ENCODE results near the gene RPS17. TPM values are rescaled to one million over a fixed set of nuclear protein-coding genes. Genes with fewer than 3 reads are reported as not detected.

The RPS17 gene
- total and polyA plus RNA-seq, 7 donors, result 1,463 to 6,196 (median 3,825) TPM

DNA sequence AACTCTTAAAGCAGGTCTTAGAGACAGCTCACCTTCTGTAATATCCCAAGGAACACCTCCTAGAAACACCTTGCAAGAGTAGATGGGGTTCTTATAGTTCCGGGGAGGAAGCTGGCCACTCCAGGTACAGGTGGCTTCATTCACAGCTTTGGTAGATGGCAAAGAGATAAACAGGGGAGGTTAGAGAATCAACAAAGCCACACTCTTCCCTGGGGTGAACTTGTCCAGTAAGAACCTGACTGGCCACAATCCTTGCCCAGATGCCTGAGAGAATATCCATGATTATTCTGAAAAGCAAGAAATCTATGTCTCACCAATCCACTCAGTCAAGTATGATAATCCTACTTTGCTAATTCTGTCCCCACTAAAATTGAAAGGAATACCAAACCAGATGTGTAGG is 13.6 kb upstream of the RPS17 start:
- H3K27ac ChIP-seq, result no peak overlapping the region
- peaks cover 0 to 49% (median 13%) of the 10 kb centered on the region in 4 donors for H3K36me3 ChIP-seq
- WGBS, 2 donors, result 93 to 95% methylated on average over 1 of the region's 1 CpG
- no peak for DNase-seq
- H3K27me3 ChIP-seq, result no peaks in the 10 kb centered on the region
- TF ChIP-seq EP300 (IDR thresholded peaks at IDR 0.05) (no peak), POLR2AphosphoS5 (IDR thresholded peaks at IDR 0.05) (no peak), POLR2A (IDR thresholded peaks at IDR 0.05) (no peak)
- TF ChIP-seq, protein P1, sequence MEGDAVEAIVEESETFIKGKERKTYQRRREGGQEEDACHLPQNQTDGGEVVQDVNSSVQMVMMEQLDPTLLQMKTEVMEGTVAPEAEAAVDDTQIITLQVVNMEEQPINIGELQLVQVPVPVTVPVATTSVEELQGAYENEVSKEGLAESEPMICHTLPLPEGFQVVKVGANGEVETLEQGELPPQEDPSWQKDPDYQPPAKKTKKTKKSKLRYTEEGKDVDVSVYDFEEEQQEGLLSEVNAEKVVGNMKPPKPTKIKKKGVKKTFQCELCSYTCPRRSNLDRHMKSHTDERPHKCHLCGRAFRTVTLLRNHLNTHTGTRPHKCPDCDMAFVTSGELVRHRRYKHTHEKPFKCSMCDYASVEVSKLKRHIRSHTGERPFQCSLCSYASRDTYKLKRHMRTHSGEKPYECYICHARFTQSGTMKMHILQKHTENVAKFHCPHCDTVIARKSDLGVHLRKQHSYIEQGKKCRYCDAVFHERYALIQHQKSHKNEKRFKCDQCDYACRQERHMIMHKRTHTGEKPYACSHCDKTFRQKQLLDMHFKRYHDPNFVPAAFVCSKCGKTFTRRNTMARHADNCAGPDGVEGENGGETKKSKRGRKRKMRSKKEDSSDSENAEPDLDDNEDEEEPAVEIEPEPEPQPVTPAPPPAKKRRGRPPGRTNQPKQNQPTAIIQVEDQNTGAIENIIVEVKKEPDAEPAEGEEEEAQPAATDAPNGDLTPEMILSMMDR (IDR thresholded peaks at IDR 0.05), result no peak
- H3K9me3 ChIP-seq, result no peaks in the 10 kb centered on the region
- intact Hi-C loops (cut with DNase I), result no loop called here
- no peaks in the 10 kb centered on the region for H3K4me1 ChIP-seq
- no peak overlapping the region for H3K4me3 ChIP-seq

DNA sequence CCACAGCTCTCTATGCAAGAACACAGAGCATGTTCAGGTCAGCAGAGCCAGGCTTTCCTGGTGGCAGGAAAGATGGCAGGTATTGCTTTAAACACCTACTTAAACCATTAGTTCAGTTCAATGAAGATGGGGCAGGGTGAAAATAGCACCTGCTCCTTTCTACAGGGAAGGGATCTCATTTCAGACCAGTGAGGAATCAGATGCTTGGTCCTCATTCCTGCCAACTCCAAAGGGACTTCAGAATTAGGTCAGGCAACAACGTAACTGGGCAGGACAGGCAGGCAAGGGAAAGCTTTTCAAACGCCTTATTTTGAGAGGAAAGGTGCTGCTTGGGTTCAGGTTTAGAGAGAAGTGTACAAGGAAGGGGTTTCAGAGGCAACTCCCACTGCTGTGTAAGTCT is 12.6 kb upstream of the RPS17 start:
- Histone ChIP-seq H3K9me3 (no peaks in the 10 kb centered on the region), H3K4me3 (no peak overlapping the region), H3K4me1 (no peaks in the 10 kb centered on the region), H3K27ac (no peak overlapping the region), H3K27me3 (no peaks in the 10 kb centered on the region), H3K36me3 (peaks cover 0 to 49% (median 13%) of the 10 kb centered on the region in 4 donors)
- 71 to 81% methylated on average over 2 of the region's 2 CpGs for WGBS, 2 donors
- TF ChIP-seq, protein P1 (IDR thresholded peaks at IDR 0.05), result no peak
- TF ChIP-seq POLR2AphosphoS5 (IDR thresholded peaks at IDR 0.05), result no peak
- TF ChIP-seq POLR2A (IDR thresholded peaks at IDR 0.05), result no peak
- TF ChIP-seq EP300 (IDR thresholded peaks at IDR 0.05), result no peak
- no peak for DNase-seq
- intact Hi-C loops (cut with DNase I), result no loop called here

DNA sequence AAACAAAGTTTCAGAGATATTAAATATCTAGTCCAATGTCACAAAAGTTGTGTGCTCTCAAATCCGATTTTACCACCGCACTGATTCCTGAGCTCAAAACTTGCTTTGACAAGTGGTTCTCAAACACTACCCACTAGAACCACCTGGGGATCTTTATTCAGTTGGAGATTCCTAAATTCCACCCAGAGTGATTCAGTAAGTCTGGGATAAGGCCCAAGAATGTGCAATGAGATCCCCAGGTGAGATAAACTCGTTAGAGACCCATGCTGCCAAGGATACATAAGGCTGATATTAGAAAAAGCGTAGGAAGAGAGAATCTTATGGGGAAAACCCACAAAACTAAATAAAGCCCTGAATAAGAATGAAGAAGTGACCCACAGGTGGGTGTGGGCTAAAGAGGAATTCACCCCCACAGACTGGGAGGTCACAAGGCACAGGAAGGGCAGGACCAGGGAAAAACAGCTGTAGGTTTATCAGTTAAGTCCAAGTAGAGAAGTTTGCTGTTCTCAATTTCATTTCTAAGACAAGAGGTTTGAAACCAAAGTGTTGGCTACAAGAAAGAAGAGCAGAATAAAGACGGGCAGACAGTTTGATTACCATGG is 11.5 kb upstream of the RPS17 start:
- no peaks in the 10 kb centered on the region for H3K9me3 ChIP-seq
- TF ChIP-seq POLR2AphosphoS5 (IDR thresholded peaks at IDR 0.05) (no peak), EP300 (IDR thresholded peaks at IDR 0.05) (no peak), POLR2A (IDR thresholded peaks at IDR 0.05) (no peak)
- TF ChIP-seq, protein P1 (IDR thresholded peaks at IDR 0.05), result no peak
- no peaks in the 10 kb centered on the region for H3K27me3 ChIP-seq
- intact Hi-C loops (cut with DNase I), result no loop called here
- no peak for DNase-seq
- no peaks in the 10 kb centered on the region for H3K4me1 ChIP-seq
- 68 to 75% methylated on average over 5 of the region's 5 CpGs for WGBS, 2 donors
- H3K27ac ChIP-seq, result no peak overlapping the region
- H3K4me3 ChIP-seq, result no peak overlapping the region
- H3K36me3 ChIP-seq, result peaks cover 0 to 53% (median 13%) of the 10 kb centered on the region in 4 donors

DNA sequence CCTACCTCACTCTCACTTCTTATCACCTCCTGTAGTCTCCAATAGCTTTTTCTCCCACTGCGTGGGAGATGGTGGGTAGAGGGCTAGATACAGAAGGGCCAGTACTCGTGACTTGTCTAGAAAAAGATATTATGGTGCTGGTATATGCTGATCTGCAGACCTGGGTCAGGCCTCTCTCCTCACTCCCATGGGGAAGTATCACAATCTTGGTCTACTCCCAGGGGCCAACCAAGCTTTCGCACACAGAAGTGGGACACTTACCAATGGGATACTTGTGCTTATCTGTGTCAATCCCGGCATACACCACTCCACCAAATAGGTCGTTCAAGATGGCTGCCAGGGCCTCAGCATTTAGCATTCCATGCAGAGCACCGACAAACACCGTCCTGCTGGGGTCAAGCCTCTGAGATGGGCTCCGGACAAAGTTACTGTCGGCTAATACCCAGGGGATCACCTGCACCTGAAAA is 9.0 kb upstream of the RPS17 start:
- no peaks in the 10 kb centered on the region for H3K4me1 ChIP-seq
- TF ChIP-seq, protein P1 (IDR thresholded peaks at IDR 0.05), result no peak
- no peak for TF ChIP-seq POLR2A (IDR thresholded peaks at IDR 0.05)
- H3K4me3 ChIP-seq, result no peak overlapping the region
- 94 to 95% methylated on average over 9 of the region's 9 CpGs for WGBS, 2 donors
- no peaks in the 10 kb centered on the region for H3K9me3 ChIP-seq
- no peak for DNase-seq
- H3K36me3 ChIP-seq, result peaks cover 0 to 65% (median 13%) of the 10 kb centered on the region in 4 donors
- no peak overlapping the region for H3K27ac ChIP-seq
- no peaks in the 10 kb centered on the region for H3K27me3 ChIP-seq
- intact Hi-C loops (cut with DNase I), result no loop called here

DNA sequence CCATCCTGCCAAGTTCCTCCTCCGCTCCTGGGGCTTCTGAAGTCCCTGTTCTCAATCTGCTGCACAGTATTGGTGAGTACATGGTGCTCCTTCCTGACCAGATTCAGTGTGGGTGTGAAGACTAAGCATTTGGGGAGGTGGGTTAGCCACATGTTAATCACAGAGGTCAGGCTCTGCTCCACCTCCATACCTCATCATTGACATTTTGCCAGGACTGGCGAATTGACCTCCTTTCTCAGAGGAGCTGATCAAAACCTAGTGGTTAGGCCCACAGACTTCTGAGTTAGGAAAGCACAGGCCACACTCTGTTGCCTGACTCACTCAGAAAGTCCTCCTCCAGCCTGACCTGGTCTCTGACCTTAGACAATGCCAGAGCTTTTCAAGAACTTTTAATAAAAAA is 8.4 kb upstream of the RPS17 start:
- Histone ChIP-seq H3K4me3 (no peak overlapping the region), H3K9me3 (no peaks in the 10 kb centered on the region), H3K36me3 (peaks cover 0 to 64% (median 13%) of the 10 kb centered on the region in 4 donors), H3K27ac (no peak overlapping the region), H3K4me1 (no peaks in the 10 kb centered on the region), H3K27me3 (no peaks in the 10 kb centered on the region)
- WGBS, 2 donors, result 83 to 88% methylated on average over 2 of the region's 2 CpGs
- intact Hi-C loops (cut with DNase I), result no loop called here
- no peak for DNase-seq
- TF ChIP-seq EP300 (IDR thresholded peaks at IDR 0.05) (no peak), POLR2A (IDR thresholded peaks at IDR 0.05) (no peak), POLR2AphosphoS5 (IDR thresholded peaks at IDR 0.05) (no peak)
- TF ChIP-seq, protein P1 (IDR thresholded peaks at IDR 0.05), result no peak

Measured in sigmoid colon (tissue), 7 donors.